Muscle layer of colon (tissue), 2 donors: Measurements from ENCODE around the gene OR2A25.

Experiments used
- H3K27ac ChIP-seq: one replicate; pipeline ENCODE4 v1.7.0; 2013; ENCODE audit warnings: low read depth, mild to moderate bottlenecking, low read length, moderate library complexity
- H3K27me3 ChIP-seq, 2 donors: one replicate each; pipeline ENCODE4 v1.7.0; 2013; ENCODE audit warnings: low read length in 2 of 2, mild to moderate bottlenecking in 2 of 2; ENCODE audit not compliant: insufficient read depth in 2 of 2, control insufficient read depth in 1 of 2
- H3K36me3 ChIP-seq: one replicate; pipeline ENCODE4 v1.7.0; 2013; ENCODE audit warnings: mild to moderate bottlenecking, low read length; ENCODE audit not compliant: insufficient read depth
- H3K4me1 ChIP-seq: one replicate; pipeline ENCODE4 v1.7.0; 2013; ENCODE audit warnings: mild to moderate bottlenecking, low read length; ENCODE audit not compliant: insufficient read depth
- H3K4me3 ChIP-seq, 2 donors: one replicate each; pipeline ENCODE4 v1.7.0; 2013; ENCODE audit warnings: low read length in 2 of 2, low read depth in 1 of 2, mild to moderate bottlenecking in 1 of 2, moderate library complexity in 1 of 2
- H3K9ac ChIP-seq: one replicate; pipeline ENCODE4 v1.7.0; 2013; ENCODE audit warnings: low read length
- H3K9me3 ChIP-seq: one replicate; pipeline ENCODE4 v1.7.0; 2013; ENCODE audit warnings: mild to moderate bottlenecking, low read length
- donor health status: abdominal sarcoma.
- donor health status: Adenocarcinoma of cecum.

The OR2A25 gene

GRCh38 chr7:144069511-144069910 lies at the start of gene OR2A25:
TSS of gene OR2A25 (plus strand) at chr7:144069811. CDS start at chr7:144074220, 4,409 bp downstream.
- H3K27ac ChIP-seq, result no peak within 1 kb of the TSS
- H3K9me3 ChIP-seq, result no peaks in the 10 kb centered on the region
- H3K4me1 ChIP-seq, result no peaks in the 10 kb centered on the region
- H3K27me3 ChIP-seq, result no peaks in the 10 kb centered on the region
- no peak within 1 kb of the TSS for H3K9ac ChIP-seq
- no peaks in the 10 kb centered on the region for H3K36me3 ChIP-seq
- no peak within 1 kb of the TSS for H3K4me3 ChIP-seq

- H3K4me1 ChIP-seq, result no peaks in the 10 kb centered on the region
- no peak overlapping the region for H3K9ac ChIP-seq
- no peak overlapping the region for H3K27ac ChIP-seq
- no peaks in the 10 kb centered on the region for H3K36me3 ChIP-seq
- no peaks in the 10 kb centered on the region for H3K9me3 ChIP-seq
- H3K27me3 ChIP-seq, result no peaks in the 10 kb centered on the region
- no peak overlapping the region for H3K4me3 ChIP-seq
These were observed 49.3 kb upstream of the OR2A25 start for GRCh38 chr7:144020340-144020739.

GRCh38 chr7:144022169-144022568 lies 47.4 kb upstream of the OR2A25 start:
- H3K4me3 ChIP-seq, result no peak overlapping the region
- H3K27me3 ChIP-seq, result no peaks in the 10 kb centered on the region
- no peaks in the 10 kb centered on the region for H3K9me3 ChIP-seq
- no peak overlapping the region for H3K27ac ChIP-seq
- H3K4me1 ChIP-seq, result no peaks in the 10 kb centered on the region
- H3K9ac ChIP-seq, result no peak overlapping the region
- no peaks in the 10 kb centered on the region for H3K36me3 ChIP-seq

- Histone ChIP-seq H3K9me3 (no peaks in the 10 kb centered on the region), H3K27ac (no peak overlapping the region), H3K9ac (no peak overlapping the region), H3K4me1 (no peaks in the 10 kb centered on the region), H3K36me3 (no peaks in the 10 kb centered on the region), H3K27me3 (no peaks in the 10 kb centered on the region), H3K4me3 (no peak overlapping the region)
These were observed 46.3 kb upstream of the OR2A25 start for GRCh38 chr7:144023171-144023827.

- Histone ChIP-seq H3K4me1 (no peaks in the 10 kb centered on the region), H3K4me3 (no peak overlapping the region), H3K9ac (no peak overlapping the region), H3K36me3 (no peaks in the 10 kb centered on the region), H3K27me3 (no peaks in the 10 kb centered on the region), H3K9me3 (no peaks in the 10 kb centered on the region), H3K27ac (no peak overlapping the region)
These were observed 45.4 kb upstream of the OR2A25 start for GRCh38 chr7:144024213-144024612.

GRCh38 chr7:144026203-144026883 lies 43.3 kb upstream of the OR2A25 start:
- H3K27me3 ChIP-seq, result no peaks in the 10 kb centered on the region
- H3K9ac ChIP-seq, result no peak overlapping the region
- H3K9me3 ChIP-seq, result no peaks in the 10 kb centered on the region
- no peak overlapping the region for H3K27ac ChIP-seq
- H3K36me3 ChIP-seq, result no peaks in the 10 kb centered on the region
- H3K4me3 ChIP-seq, result no peak overlapping the region
- no peaks in the 10 kb centered on the region for H3K4me1 ChIP-seq

GRCh38 chr7:144027070-144027469 lies 42.5 kb upstream of the OR2A25 start:
- Histone ChIP-seq H3K9me3 (no peaks in the 10 kb centered on the region), H3K27ac (no peak overlapping the region), H3K9ac (no peak overlapping the region), H3K4me1 (no peaks in the 10 kb centered on the region), H3K36me3 (no peaks in the 10 kb centered on the region), H3K27me3 (no peaks in the 10 kb centered on the region), H3K4me3 (no peak overlapping the region)

GRCh38 chr7:144027974-144028373 lies 41.6 kb upstream of the OR2A25 start:
- H3K9ac ChIP-seq, result no peak overlapping the region
- no peaks in the 10 kb centered on the region for H3K4me1 ChIP-seq

GRCh38 chr7:144028547-144028946 lies 41.1 kb upstream of the OR2A25 start:
- Histone ChIP-seq H3K9ac (no peak overlapping the region), H3K27me3 (no peaks in the 10 kb centered on the region), H3K4me3 (no peak overlapping the region), H3K9me3 (no peaks in the 10 kb centered on the region), H3K36me3 (no peaks in the 10 kb centered on the region), H3K27ac (no peak overlapping the region), H3K4me1 (no peaks in the 10 kb centered on the region)

More at GRCh38 chr7:144027974-144028373, 41.6 kb upstream of the OR2A25 start:
- Histone ChIP-seq H3K4me3 (no peak overlapping the region), H3K27ac (no peak overlapping the region), H3K27me3 (no peaks in the 10 kb centered on the region), H3K9me3 (no peaks in the 10 kb centered on the region), H3K36me3 (no peaks in the 10 kb centered on the region)

GRCh38 chr7:144032516-144032915 lies 37.1 kb upstream of the OR2A25 start:
- Histone ChIP-seq H3K27ac (no peak overlapping the region), H3K4me3 (no peak overlapping the region), H3K36me3 (no peaks in the 10 kb centered on the region), H3K9me3 (no peaks in the 10 kb centered on the region), H3K4me1 (no peaks in the 10 kb centered on the region), H3K27me3 (no peaks in the 10 kb centered on the region), H3K9ac (no peak overlapping the region)

- H3K4me1 ChIP-seq, result no peaks in the 10 kb centered on the region
- no peak overlapping the region for H3K9ac ChIP-seq
- H3K27ac ChIP-seq, result no peak overlapping the region
- H3K36me3 ChIP-seq, result no peaks in the 10 kb centered on the region
- no peaks in the 10 kb centered on the region for H3K9me3 ChIP-seq
- no peak overlapping the region for H3K4me3 ChIP-seq
- H3K27me3 ChIP-seq, result no peaks in the 10 kb centered on the region
These were observed 36.5 kb upstream of the OR2A25 start for GRCh38 chr7:144032985-144033709.
